ENCODE measurements around the gene NR2F1-AS1.
"Not testable (repeated sequence)": the region's sequence is repeated elsewhere in the genome, so short reads cannot be mapped to it uniquely, and the experiment has no call there.

NR2F1-AS1 gene

DNA sequence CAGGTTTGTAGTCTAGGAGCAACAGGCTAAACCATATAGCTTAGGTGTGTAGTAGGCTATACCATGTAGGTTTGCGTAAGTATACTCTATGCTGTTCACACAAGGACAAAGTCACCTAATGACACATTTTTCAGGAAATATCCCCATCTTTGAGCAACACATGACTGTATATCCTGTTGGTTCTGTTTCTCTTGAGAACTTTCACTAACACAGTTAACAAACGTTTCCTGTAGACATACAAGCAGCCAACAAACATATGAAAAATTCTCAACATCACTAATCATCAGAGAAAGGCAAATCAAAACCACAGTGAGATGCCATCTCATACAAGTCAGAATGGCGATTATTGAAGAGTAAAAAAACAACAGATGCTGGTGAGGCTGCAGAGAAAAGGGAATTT, 68.2 kb downstream of the NR2F1-AS1 start:
- DNase-seq: no peak

DNA sequence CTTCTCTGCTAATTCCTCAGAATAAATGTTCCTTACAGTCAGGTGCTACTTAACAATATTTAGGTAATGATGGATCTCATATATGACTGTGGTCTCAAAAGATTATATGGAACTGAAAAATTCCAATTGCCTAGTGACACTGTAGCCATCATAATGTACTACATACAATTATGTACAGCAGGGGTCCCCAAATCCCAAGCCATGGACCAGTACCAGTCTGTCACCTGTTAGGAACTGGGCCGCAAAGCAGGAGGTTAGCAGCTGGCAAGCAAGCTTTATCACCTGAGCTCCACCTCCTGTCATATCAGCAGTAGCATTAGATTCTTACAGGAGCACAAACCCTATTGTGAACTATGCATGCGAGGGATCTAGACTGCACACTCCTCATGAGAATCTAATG, 69.6 kb downstream of the NR2F1-AS1 start:
- no peak for DNase-seq

- DNase-seq: no peak
These were observed 70.2 kb downstream of the NR2F1-AS1 start for GRCh38 chr5:93510626-93511380.

DNA sequence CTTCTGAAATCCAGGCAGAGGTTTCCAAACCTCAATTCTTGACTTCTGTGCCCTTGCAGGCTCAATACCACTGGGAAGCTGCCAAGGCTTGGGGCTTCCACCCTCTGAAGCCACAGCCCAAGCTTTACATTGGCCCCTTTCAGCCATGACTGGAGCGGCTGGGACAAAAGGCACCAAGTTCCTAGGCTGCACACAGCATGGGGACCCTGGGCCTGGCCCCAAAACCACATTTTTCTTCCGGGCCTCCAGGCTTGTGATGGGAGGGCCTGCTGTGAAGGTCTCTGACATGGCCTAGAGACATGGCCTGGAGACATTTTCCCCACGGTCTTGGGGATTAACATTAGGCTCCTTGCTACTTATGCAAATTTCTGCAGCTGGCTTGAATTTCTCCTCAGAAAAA, 75.5 kb downstream of the NR2F1-AS1 start:
- DNase-seq: not testable (repeated sequence)

DNA sequence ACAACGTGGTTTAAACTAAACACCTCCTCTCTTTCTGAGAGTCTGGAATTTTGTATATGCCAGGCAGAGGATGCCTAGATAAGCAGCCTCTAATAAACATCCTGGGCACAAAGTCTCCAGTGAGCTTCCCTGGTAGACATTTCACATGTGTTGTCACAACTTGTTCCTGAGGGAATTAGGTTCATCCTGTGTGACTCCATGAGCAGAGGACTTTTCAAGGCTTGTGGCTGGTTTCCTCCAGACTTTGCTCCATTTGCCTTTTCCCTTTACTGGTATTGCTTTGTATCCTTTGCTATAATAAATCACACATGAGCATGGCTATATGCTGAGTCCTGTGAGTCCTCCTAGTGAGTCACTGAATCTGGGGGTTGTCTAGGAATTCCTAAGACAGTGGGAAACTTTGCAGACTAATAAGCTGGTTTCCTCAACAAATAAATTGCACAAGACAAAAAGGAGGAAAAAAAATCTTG, 77.4 kb downstream of the NR2F1-AS1 start:
- DNase-seq: no peak

GRCh38 chr5:93497096-93497495, 83.9 kb downstream of the NR2F1-AS1 start:
- DNase-seq: no peak

- DNase-seq: no peak
These were observed 101.0 kb downstream of the NR2F1-AS1 start for GRCh38 chr5:93479982-93480509.

- DNase-seq: no peak
These were observed 103.2 kb downstream of the NR2F1-AS1 start for GRCh38 chr5:93477816-93478215.

DNA sequence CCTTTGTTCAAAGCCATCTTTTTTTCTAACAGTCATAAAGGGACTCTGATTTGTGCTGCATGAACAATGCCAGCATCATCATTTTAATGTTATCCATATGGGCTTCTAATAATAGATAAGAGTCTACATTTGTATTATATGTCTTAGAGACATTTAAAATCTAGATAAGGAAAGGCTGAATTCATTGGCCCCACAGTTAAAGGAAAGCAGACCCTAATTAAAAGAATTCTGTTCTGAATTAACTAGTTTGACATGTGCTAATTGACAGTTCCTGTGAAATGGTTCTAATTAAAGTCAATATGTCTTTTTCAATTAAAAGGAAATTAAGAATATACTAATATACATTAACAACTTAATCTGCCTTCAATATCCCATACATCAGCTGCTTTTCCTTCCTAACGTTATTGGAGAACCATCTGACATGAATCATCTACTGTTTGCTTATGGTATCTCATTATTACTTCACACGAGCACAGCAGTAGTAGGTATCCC, 104.7 kb downstream of the NR2F1-AS1 start:
- DNase-seq: no peak

- no peak for DNase-seq
These were observed 118.1 kb downstream of the NR2F1-AS1 start for GRCh38 chr5:93462916-93463315.

DNA sequence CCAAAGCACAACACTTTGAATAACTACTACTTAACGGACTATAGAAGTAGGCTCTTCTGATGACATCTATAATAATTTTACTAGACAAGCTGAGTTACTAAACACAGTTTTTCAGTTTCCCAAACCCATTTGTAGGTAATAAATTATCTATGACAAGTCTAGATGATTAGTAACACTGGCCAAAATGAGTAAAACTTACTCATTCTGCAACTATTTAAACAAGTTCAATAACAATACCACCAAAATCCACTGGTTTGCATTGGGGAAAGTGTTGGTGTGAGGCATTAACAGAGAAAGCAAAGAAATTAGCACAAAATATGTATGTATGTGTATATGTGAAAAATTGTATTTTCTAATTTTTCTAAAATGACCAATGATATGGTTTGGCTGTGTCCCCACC, 119.3 kb downstream of the NR2F1-AS1 start:
- no peak for DNase-seq

GRCh38 chr5:93460286-93460685, 120.7 kb downstream of the NR2F1-AS1 start:
- no peak for DNase-seq

GRCh38 chr5:93456796-93457195, 124.2 kb downstream of the NR2F1-AS1 start:
- DNase-seq: not testable (repeated sequence)

DNA sequence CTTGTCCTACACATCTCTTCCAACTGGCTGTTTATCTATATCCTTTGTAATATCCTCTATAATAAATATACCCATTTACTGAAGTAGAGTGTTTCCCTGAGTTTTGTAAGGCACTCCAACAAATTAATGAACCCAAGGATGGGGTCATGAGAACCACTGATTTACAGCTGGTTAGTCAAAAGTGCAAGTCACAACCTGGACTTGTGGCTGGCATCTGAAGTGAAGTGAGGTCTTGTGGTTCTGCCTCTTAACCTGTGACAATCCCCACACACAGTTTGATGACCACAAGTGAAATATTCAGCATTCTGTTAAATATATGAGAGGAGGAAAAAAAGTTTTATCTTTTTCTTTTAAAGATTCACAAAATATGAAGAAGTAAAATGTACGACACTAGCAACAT, 126.1 kb downstream of the NR2F1-AS1 start:
- DNase-seq: no peak

DNA sequence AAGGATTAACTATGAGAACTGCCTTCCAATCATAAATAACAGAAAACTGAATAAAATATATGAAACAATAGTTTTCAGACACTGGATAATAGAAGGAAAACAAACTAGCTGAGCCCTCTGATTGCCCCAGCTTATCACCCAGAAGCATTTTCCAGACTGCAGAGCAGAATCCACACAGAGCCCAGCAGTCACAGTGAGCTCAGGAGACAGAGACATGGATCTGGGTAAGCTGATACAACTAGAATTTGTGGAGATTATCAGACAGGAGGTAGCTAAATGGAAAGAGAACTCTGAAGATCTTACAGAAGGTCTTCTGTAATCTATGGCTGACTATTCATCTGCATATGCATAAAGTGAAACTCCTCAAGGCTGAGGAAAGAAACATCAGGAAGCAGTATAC, 128.8 kb downstream of the NR2F1-AS1 start:
- DNase-seq: no peak

GRCh38 chr5:93438124-93438523, 142.9 kb downstream of the NR2F1-AS1 start:
- no peak for DNase-seq

DNA sequence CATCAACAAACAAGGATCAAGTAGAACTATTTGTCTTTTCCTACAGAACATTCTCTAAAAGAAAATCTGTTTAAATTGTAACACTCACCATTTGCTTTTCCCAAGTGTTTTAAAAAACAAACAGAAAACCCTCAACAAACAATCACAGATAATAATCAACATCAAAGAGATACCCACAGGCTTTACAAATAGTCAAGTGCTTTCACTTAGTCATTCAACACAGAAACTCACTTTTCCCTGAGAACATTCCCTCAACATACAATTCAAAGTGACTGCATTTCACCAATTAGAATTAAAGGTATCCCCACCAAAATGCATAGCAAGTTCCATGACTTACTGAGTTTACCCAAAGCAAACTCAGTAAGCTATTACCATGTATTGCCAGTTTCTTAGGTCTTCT, 144.9 kb downstream of the NR2F1-AS1 start:
- no peak for DNase-seq

DNA sequence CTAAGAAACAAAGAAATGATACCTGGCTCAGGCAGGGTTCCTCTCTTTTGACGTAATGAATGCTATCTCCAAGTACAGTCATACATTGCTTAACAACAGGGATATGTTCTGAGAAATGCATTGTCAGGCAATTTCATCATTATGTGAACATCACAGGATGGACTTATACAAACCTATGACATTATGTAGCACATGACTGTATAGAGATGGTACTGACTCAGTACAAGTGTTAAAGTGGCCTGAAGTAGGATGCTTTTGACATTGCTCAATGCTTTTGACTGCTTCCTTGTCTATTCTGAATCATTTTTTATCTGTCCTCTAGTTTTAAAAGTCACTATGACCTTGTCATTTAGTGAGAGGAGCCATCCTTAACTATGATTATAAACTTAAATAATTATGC, 147.6 kb downstream of the NR2F1-AS1 start:
- DNase-seq: peak in 1 of 2 experiments; percentile 30

- DNase-seq: no peak
These were observed 149.8 kb downstream of the NR2F1-AS1 start for GRCh38 chr5:93431250-93431649.

DNA sequence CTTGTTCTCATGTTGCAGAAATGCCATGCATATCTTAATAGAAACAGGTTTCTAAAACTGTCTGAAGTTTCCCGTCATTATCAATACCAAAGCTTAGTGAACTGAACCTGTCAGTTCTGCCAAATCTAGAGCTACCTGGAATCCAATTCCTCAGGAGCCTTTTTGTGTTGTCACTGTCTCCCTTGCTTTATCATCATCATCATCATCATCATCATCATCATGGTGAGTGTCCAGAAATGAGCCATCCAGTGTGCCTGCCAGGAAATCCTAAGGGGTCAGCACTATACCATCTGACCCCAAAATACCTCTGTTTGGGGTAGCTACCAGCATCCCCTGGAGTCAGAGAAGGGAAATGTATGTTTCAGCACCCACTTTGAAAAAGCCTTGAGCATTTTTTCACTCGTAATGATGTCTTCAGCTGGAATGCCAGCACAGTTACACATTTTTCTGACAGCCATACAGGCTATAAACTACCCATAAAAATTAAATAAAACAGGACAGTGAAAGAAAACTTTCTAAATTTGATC, 150.3 kb downstream of the NR2F1-AS1 start:
- DNase-seq: no peak

- DNase-seq: no peak
These were observed 150.9 kb downstream of the NR2F1-AS1 start for GRCh38 chr5:93430118-93430517.

GRCh38 chr5:93428868-93429267, 152.2 kb downstream of the NR2F1-AS1 start:
- no peak for DNase-seq

DNA sequence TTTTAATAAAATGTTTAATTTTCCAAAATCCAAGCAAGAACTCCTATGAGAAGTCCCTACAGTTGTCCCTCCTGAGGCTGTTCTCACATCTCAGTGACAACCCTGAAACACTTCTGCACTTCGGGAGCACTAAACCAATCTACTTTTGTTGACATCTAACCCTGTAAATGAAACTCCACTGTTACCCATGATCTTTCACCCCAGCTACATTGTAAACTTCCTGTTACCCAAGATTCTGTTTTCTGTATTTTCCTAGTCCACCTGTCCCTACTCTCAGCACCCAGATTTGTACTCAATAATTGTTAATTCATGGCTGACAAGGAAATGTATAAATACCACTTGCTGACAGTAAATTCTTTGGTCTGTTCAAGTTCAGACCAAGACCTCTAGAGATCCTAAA, 153.7 kb downstream of the NR2F1-AS1 start:
- DNase-seq: no peak

GRCh38 chr5:93425096-93425495, 155.9 kb downstream of the NR2F1-AS1 start:
- DNase-seq: no peak

All from AML-193 (cell line).